IPS-NIHi11 (cell line): ENCODE data around the gene CKM.

ENCODE experiments used
- DNase-seq: peaks from one replicate; pipeline ENCODE4 v3.0.0; 2012; ENCODE audit warnings: mixed read lengths, low spot score

Gene CKM

GRCh38 chr19:45322744-45323281, at the start of gene CKM:
Gene CKM (minus strand): TSS chr19:45322875. CDS start chr19:45319713, 3,162 bp downstream.
- DNase-seq: no peak

GRCh38 chr19:45370410-45371204, 47.9 kb upstream of the CKM start, which contains the start of gene ERCC2:
Gene ERCC2 (minus strand): TSS chr19:45370573. CDS start chr19:45370540, 33 bp downstream.
- DNase-seq: peak; percentile 100

GRCh38 chr19:45368737-45369340, 46.2 kb upstream of the CKM start:
- DNase-seq: peak; percentile 22

GRCh38 chr19:45368127-45368526, 45.5 kb upstream of the CKM start:
- DNase-seq: peak; percentile 3

DNA sequence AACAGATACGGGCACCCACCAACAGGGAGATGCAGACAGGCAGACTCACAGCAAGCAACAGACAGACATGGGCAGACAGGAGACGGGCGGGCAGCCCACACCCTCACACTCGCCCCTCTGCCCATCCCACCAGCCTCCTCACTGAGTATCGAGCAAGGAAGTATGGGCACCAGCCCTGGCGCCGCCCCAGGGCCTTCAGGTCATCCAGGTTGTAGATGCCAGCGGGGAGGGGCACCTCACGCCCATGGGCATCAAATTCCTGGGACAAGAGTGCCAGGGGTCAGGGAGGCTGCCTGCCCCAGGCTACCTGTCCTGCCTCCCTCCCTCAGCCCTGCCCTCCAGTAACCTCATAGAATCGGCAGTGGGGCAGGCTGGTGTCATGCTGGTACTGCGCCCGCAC, 42.0 kb upstream of the CKM start:
- DNase-seq: peak; percentile 6

DNA sequence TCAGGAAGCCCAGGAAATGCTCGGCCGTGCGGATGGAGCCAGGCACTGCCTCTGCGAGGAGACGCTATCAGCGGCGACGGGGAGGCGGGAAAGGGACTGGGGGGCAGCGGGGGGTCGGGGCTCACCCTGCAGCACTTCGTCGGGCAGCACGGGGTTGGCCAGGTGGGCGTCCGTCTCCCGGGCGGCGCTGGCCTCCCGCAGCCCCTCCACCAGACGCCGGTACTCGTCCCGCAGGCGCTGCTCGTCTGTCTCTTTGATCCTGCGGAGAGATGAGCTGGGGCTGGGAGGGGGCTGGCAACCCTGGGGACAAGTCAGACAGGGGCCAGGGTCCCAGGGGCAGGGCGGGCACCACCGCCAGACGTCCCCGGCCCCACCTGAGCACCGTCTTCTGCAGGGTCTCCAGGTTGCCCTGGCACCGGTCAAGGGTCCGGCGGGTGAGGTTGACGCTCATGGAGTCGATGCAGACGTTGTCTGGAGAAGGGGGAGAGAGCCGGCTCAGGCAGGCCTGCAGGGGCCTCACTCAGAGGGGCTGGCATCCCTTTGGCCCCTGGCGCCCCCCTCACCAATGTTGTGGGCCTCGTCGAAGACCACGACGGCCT, 41.3 kb upstream of the CKM start:
- peak; percentile 10 for DNase-seq

- peak; percentile 7 for DNase-seq
Observed at GRCh38 chr19:45362291-45362690, 39.6 kb upstream of the CKM start.

DNA sequence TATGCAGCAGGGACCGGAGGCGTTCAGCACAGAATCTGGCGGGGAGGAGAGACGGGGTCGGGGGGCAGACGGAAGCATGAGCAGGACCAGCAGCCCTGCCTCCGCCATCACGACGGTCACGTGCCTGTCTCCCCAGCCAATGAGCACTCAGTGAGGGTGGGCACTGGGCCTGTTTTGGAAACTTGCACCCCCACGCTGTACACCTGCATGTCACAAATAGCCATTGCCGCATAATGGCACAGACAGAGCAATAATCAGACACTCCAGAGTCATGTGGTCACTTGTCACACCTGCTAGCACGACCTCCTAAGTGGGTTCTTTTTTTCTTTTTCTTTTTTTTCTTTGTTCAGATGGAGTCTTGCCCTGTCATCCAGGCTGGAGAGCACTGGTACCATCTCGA, 38.9 kb upstream of the CKM start:
- no peak for DNase-seq

DNA sequence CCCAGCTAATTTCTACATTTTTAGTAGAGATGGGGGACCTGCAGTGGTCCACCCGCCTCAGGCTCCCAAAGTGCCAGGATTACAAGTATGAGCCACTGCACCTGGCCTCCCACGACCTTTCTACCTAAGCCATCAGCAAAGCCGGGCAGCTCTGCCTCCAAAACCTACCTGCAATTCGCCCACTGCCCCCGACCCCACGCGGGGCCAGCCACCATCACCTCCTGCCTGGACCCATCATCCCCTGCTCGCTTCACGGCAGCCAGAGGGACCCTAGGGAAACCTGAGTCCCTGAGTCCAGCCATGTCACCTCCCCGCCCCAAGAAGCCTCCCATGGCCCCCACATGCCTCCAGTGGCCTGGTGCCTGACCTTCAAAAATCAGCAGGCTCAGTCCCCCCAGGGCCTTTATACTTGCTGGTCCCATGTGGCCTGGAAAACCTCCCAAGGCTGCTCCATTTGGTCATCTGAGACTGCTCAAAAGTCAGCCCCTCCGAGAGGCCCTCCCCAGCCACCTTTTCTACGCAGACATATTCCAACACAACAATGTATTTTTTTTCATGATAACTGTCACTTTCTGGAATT, 35.6 kb upstream of the CKM start:
- peak; percentile 8 for DNase-seq

- peak; percentile 12 for DNase-seq
Observed at GRCh38 chr19:45357445-45357783, 34.7 kb upstream of the CKM start.

DNA sequence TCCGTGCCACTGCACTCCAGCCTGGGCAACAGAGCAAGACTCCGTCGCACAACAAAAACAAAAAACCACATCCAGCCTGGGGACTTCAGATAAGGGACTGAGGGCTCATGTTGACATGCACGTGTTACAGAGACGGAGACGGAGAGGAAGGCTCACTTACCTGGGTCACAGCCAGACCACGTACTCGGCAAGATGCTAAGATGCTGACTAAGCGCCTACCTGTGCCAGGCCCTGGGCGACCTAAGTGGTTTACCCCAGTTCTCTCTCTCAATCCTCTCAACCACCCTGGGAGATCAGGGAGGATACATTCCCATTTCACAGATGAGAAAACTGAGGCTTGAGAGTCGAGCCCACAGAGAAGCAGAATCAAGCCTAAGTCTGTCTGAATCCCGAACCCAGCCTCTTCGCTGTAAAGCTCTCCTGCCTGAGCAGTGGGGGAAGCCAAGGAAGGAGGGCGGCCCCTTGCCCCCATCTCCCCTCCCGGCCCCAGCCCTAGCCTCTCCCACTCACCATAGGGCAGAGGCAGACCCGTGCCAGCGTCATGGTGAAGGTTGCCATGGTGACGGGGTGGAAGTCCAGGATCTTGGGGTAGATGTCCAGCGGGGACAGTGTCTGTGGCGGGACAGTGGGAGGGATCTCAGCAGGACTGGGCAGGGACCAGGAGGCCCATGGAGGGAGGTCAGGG, 34.2 kb upstream of the CKM start:
- DNase-seq: peak; percentile 7

- DNase-seq: no peak
Observed at GRCh38 chr19:45355910-45356309, 33.2 kb upstream of the CKM start.

DNA sequence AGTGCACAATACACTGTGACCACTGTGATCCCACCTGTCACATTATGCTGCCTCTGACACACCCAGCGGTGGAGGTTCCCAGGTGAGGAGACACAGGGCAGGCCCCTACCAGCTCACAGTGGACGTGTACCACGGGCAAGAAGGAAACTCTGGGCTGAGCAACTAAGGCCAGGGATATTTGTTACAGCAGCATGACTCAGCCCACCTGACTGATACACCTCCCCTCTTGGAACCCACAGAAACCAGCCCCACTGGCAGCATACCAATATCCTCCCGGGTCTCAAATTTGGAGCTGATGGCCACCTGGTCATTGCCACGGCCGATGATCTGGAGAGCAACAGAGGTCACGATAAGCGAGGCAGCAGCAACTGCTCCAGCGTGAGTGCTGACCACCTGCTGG, 32.7 kb upstream of the CKM start:
- DNase-seq: peak; percentile 3

DNA sequence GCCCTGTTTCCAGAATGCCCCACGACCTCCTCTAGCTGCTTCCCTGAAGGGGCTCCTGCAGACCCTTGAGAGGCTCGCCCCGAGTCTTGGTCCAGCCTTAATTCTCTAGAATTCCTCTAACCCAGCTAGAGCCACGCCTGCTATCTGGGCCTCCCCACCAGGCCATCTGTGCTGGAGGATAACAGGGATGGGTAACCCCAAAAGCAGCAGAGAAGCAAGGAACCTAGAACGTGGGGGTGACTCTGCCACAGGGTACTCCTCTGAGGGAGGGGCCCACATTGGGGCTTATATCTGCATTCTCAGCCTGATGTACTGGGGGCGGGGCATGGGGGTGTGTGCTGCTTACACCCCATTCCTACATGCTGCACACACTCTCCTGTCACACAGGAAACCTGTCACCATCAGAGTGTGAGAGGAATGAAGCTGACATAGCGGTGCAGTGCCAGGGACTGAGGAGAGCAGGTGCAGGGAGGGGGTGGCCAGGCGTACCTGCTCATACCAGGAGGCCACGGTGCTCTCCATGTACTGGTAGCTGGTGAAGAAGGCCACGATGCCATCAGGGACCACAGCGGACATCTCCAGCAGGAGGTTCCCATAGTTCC, 31.7 kb upstream of the CKM start:
- peak; percentile 3 for DNase-seq

- peak; percentile 46 for DNase-seq
Observed at GRCh38 chr19:45352914-45353796, 30.5 kb upstream of the CKM start.

- no peak for DNase-seq
Observed at GRCh38 chr19:45352471-45352870, 29.8 kb upstream of the CKM start.

DNA sequence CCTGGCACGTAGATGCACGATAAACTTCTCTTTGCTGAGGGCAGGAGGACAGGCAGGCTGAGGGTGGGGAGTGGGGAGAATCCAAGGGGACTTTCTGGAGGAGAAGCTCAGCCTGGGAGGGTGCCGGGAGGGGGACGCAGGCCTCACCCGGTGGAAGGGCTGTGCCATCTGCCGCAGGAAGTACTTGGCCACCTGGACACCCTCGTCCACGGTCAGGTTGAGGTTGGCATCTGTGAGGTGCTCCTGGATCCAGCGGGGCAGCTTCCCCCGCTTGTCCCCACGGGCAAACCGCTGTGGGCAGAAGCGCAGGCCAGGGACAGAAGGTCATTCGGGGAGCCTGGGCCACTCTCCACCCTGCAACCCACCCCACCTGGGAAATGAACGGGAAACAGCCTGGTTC, 29.4 kb upstream of the CKM start:
- DNase-seq: peak; percentile 7

DNA sequence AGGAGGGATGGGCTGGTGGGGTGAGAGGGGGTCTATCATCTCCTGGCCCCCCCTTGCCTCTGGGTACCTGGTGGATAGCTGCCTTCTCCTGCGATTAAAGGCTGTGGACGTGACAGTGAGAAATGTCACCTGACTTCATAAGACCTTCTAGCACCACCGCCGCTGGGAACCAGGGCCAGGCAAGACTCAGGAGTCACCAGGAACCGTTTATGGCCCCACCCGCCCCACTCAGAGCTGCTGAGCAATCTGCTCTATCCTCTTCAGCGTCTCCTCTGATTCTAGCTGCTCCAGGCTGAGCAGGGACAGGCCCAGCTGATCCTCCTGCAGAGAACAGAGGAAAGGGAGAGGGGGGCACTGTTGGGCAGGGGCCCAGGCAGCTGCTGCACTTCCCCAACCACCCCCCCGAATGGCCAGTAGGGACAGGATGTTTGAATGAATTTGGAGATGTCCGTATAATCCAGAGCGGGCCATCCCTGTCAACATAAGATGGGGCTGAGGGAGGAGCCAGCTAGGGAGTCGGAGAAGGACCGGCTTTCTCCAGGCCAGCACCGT, 28.8 kb upstream of the CKM start:
- peak; percentile 14 for DNase-seq

DNA sequence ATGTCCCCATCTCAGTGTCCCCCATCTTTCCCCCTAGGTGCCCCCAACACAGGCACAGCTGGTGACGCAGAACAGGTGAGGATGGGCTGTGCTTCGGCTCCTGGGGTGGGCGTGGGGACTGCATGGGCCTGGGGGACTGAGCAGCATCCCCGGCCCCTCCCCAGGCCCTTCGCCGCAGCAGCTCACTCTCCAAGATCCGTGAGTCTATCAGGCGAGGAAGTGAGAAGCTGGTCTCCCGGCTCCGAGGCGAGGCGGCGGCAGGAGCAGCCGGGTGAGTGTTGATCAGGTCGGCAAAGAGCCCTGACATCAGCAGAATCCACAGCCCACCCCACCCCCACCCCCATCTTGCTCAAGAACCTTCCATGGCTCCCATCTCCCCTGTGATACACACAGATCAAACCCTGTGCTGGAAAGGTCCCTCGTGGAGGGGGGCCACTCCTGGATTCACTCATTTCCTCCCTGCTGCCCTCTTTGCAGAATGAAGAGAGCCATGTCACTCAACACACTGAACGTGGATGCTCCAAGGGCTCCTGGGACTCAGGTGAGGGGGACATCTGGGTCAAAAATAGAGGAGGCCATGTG, 27.9 kb upstream of the CKM start:
- DNase-seq: peak; percentile 15

- DNase-seq: peak; percentile 22
Observed at GRCh38 chr19:45349430-45349941, 26.8 kb upstream of the CKM start.
